ENCODE results near the gene HIPK3.

- TF ChIP-seq CTCF (IDR thresholded peaks at IDR 0.05; ENCODE audit: low read depth, low read length): no peak
- no peak for TF ChIP-seq EZH2phosphoT487 (IDR thresholded peaks at IDR 0.05; ENCODE audit: low read depth)
These were observed 49.0 kb upstream of the HIPK3 start for GRCh38 chr11:33208150-33208549.

Measured in OCI-LY3 (cell line).